ENCODE results near the gene GPR151.

Gene GPR151

GRCh38 chr5:146463446-146463845 is 52.5 kb downstream of the GPR151 start:
- no peak overlapping the region for H3K4me3 ChIP-seq (ENCODE audit: low read length)
- DNase-seq (ENCODE audit: low read depth): peak; percentile 10
- TF ChIP-seq CTCF (IDR thresholded peaks at IDR 0.05; ENCODE audit: insufficient read depth, low read depth, low read length, missing control alignments): no peak
